ENCODE measurements around the gene DEFB110.

DEFB110 gene

DNA sequence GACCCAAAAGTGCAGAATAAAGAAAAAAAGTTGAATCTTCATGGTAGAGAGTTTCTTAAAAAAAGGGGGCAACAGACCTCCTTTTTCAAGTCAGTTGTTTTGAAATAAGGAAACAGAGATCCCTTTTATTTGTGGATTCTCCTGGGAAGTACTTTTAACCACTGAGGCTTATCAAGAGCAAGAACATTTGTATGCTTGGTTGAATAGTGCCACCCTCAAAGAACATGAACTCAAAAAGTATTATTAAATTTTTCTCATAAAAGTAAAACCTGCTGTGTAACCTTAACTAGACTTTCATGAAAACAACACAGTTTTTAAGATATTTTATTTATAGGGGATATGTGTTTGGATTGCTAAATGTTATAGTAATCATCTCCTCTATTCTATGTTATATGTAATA lies at the start of gene DEFB110:
DEFB110 (minus strand) TSS at position 101 of the 400 bp plus-strand sequence; CDS start at position 42, 59 bp downstream.
- DNase-seq = no peak

DNA sequence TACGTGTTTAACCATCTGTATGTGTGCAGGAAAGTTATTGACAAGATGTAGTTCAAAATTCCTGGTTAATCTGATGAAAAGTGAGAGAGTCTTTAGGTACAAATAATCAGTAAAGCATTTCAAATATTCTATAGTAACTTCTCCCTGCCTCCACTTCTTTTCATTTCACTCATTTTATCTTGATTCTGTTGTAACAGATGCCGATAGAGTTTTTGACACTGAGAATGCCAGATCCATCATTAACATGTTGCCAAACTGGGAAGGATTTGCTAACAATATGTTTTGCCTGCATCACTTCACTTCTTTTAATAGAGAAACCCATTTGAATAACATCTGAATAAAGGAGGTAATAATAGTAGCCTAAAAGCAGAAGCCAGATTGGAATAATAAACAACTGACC lies 48.3 kb upstream of the DEFB110 start:
- DNase-seq = no peak

DNA sequence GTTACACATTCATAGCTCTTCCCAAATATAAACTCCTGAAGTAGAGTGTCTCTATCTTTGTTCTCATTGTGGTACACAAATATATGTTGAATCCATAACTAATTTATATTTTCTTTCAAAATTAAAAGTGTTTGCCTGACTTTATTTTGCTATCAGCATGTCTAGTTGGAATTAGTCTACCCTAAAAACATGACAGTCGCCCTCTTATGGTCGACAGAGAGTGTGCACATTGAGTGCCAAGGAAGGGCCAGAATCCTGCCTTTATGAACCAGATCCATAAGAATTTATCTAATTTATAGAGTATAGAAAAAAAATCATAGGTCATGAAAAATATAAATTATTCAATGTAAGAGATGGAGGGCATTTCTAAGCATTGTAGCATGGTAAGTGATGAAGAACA lies 40.3 kb upstream of the DEFB110 start:
- no peak for DNase-seq

DNA sequence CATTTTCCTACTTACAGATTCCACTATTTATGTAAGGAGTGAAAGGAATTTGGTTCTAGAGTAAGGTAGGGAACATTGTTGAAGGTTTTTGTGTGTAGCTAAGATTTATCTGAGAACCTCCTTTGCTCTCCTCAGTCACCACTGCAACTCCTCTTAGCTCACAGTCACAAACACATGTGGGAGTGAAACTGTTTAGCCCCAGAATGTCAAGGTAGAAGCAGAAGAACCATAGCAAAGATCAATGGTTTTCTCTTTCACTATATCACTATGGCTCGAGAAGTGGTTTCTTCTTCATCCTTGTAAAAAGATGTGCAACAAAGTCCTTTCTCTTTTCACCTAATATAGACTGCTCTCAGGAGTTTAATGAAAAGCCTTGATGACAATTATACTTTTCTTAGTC lies 34.4 kb upstream of the DEFB110 start:
- DNase-seq = no peak

DNA sequence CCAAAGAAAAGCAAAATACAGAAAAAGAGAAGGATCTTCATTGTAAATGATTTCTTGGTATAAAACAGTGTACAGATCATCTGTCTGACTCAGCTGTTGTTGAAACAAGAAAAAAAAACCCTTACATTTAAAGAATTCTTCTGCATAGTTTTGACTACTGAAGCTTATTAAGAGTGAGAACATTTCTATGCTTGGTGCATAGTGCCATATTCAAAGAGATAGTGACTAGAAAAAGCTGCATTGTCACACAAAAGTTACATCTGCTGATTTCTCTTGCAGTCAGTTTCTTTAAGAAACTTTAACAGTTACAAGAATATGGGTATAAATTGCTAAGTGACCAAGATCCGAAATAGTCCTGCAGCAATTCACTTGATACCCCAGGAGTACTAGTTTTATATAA lies 28.0 kb upstream of the DEFB110 start, which contains the start of gene DEFB112:
DEFB112 (minus strand) TSS at position 101 of the 400 bp plus-strand sequence; CDS start at position 41, 60 bp downstream.
- DNase-seq = no peak

DNA sequence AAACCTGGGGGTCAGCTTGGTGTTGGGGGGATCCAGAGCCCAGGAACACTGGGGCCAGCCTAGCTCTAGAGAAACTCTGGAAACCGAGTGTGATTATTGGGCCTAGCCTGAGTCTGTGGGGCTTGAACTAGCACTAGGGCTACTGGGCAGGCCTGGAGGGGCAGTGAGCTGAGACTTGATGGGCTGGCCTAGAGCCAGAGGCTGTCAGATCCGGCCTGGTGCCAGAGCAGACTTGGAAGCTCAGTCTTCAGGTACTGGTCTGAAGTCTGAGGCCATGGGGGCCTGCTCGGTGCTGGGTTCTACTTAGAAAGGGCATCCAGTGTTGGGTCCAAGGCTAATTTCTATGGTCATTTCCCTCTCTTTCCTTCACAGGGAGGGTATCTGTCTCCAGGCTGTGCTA lies 25.2 kb upstream of the DEFB110 start:
- DNase-seq = no peak

DNA sequence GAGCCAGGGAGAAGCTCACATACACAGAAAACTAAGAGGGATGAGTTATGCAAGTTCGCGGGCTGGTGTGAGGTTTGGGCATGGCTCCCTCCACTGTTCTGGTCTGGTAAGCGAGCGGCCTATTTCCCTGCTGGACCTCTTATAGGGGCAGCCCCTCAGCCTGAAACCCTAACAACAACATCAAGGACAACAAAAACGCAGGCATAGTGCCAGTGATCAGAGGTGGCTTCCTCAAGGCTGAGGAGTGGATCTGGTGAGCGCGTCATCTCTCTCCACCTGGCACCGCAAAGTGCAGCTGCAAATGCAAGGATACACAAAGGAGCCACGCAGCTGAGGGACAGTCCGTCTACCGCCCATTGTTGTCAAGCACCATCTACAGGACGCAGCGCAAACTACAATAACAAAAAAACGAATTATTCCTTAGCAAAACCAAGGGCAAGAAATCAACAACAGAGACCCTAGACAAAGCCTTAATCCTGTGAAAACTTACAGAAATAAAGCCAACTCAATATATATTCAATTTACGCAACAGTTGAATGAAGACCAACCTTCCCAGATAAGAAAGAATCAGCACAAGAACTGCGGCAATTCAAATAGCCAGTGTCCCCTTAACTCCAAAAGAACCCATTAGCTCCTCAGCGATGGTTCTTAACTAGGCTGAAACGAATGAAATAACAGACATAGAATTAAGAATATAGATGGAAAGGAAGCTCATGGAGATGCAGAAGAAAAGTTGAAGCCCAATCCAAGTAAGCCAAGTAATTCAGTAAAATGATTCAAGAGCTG lies 9.2 kb upstream of the DEFB110 start:
- no peak for DNase-seq

DNA sequence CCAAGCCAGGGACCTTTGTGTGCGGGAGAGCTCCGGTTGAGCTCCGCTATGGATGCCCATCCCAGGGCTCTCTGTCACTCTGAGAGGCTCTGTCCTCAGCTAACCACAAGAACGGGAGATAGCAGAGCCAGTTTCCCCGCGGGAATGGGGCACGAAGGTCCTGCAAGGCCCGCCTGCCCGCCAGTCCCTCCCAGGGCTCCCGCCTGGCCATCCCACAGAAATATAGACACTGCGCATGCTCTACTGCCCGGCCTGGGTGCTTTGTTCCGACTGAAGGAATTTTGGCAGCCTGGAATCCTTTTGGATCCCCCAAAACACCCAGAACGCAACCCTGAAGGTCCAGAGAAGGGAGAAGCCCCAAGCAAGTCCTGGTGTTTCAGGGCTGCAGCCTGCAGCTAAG lies 8.6 kb upstream of the DEFB110 start:
- no peak for DNase-seq

DNA sequence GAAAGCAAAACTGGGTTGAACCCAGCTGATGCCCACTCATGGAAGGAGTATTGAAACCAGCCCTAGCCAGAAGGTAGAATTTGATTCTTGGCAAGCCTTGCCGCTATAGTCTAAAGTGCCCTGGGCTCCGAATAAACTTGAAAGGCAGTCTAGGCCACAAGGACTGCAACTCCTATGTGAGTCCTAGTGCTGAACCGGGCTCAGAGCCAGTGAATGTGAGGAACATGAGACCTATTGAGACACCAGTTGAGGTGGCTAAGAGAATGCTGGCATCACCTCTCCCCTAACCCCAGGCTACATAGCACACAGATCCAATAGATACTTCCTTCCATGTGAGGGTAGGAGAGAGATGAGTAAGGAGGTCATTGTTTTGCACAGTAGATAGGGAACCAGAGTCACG lies 3.5 kb upstream of the DEFB110 start:
- DNase-seq = no peak

DNA sequence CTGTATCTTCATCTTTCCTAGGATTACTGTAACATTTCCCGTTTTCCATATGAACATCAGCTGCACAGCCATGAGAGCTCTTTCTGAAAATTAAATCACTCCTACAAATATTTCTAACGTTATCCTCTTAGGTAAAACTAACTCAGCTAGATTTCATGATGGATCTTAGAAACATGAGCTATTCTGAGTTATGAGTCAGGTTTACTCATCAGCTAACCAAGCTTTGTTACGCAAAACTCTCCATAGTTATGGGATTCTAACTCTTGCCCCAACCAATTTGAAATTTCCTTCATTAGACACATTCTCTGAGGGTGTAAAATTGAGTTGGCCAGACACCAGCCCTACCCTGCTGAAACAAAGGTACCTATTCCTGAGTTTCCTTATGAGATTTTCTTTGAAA lies 14.0 kb downstream of the DEFB110 start:
- no peak for DNase-seq

DNA sequence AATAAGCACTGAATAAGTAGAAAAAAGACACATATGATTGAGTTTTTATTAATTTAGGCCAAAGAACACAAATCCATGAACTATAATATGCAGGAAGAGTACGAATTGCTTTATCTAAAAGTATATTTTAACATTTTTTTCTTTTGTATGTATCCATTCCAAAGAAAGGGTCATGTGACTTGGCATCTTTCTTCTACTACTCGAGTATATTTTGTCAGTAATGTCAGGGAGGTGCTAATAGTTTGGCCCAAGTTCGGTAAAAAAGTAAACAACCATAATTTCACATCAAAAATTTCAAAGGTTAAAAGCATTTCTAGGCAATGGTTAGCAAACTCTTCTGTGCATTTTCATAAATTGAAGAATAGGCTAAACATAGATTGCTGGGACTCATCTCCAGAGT lies 18.7 kb downstream of the DEFB110 start:
- no peak for DNase-seq

DNA sequence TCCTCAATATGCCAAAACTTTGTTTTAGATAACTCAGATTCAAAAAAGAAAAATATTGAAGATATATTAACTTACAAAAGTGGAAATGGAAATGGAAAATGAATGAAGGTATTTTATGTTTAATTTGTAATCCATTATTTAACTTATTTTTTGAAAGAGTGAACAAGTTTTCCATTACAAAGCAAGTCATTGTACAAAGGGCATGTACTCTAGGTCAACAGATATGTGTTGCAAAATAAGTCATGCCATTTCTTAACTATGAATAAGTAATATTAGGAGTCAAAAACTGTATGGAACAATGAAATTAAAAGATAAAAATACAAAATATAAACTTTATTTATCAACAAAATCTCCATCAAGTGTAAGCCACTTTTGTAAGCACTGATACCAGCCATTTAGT lies 26.5 kb downstream of the DEFB110 start:
- DNase-seq = no peak

DNA sequence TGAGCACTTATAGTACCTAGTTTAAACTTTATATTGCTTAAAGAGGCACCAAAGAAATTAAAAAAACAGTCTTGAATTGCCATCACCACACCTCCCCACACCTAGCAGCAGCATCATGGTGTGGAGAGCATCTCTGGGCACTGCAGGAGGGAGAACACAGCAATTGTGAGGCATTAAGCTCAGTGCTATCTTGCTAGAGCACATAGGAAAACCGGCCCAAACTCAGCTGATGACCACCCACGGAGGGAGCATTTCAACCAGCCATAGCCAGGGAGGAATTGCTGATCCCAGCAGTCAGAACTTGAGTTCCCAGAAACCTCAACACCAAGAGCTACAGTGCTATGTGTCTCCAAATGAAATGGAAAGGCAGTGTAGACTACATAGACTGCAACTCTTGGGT lies 32.9 kb downstream of the DEFB110 start:
- no peak for DNase-seq

DNA sequence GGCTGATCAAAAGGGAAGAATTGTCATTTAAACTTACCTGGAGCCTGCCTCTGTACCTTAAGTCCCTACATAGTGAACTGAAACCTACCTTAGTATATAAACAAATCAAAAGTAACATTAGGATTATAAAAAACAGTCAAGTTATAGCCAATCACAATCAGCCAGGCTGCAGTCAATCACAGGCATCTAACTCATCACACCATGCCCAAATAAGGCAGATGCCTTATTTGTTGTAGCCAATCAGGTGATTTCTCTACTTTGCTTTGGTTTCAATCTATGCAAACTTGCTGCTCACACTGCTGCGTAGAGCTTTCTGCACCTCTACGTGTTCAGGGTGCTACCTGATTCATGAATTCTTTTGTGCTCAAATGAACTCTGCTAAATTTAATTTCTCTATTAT lies 34.0 kb downstream of the DEFB110 start:
- DNase-seq = no peak

DNA sequence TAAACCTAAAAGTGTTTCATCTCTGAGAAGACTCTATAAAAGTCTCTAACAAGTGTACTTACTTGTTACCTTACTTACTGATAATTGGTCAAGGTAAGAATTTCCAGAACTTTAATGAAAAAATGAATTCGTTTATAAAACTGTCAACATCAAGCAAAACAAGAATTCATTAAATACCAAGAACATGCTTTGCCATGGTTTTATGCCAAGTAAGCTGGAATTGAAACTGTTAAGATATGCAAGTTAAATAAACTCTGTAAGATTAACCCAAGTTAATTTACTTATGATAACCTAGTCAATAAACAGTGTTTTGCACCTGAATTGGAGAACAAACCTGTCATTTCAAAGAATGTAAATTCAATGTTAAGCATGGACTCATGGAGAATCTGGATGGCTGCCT lies 35.2 kb downstream of the DEFB110 start:
- no peak for DNase-seq

DNA sequence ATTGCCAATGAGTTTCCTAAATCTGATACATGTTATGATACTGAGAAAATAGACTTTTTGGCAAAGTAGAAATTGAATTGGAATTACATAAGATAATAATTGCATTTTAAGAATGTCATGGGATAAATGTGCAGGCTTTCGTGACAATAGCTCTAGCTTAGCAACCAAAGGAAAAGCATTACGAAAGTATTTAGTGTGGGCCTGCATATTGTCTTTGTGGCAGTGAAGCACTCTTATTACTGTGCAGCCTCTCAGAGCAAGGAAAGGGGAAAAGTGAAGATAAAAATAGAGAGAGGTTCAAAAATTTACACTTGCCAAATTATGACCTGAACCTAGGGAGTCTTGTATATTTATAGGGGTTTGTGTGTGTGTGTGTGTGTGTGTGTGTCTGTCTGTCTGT lies 39.7 kb downstream of the DEFB110 start:
- no peak for DNase-seq

DNA sequence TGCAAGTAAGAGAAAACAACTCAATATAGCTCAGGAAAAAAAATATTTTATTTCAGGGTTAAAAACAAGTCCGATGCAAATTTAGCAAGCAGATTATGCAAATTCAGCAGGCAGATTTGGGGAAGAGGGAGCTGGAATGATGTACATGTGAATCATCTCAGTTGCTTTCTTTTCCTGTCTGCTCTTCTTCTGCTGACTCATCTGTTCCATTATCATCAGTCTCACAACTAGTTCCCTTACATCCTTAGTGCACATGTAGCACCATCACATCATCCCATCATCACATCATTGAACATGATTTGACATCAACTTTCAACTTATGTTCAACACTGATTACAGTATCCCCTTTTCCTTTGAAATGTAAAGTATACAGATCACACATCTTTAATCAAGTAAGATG lies 40.9 kb downstream of the DEFB110 start:
- DNase-seq = no peak

DNA sequence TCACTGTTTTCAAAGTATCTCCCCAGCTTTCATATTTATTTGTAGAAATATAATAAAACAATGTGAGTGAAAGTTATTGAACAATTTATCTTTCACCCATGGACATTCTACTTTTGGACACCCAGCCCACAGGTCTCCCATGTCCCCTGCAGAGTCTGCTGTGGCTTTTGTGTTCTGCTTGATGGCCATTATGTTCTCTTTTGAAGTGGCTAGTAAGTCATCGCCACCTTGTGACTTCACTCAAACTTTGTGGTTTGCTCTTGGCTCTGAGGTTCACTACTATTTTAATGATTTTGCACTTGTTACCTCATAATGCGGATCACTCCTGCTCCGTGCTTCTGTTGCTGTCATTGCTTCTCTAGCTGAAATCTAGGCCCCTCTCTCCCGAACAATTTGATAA lies 42.2 kb downstream of the DEFB110 start:
- no peak for DNase-seq

DNA sequence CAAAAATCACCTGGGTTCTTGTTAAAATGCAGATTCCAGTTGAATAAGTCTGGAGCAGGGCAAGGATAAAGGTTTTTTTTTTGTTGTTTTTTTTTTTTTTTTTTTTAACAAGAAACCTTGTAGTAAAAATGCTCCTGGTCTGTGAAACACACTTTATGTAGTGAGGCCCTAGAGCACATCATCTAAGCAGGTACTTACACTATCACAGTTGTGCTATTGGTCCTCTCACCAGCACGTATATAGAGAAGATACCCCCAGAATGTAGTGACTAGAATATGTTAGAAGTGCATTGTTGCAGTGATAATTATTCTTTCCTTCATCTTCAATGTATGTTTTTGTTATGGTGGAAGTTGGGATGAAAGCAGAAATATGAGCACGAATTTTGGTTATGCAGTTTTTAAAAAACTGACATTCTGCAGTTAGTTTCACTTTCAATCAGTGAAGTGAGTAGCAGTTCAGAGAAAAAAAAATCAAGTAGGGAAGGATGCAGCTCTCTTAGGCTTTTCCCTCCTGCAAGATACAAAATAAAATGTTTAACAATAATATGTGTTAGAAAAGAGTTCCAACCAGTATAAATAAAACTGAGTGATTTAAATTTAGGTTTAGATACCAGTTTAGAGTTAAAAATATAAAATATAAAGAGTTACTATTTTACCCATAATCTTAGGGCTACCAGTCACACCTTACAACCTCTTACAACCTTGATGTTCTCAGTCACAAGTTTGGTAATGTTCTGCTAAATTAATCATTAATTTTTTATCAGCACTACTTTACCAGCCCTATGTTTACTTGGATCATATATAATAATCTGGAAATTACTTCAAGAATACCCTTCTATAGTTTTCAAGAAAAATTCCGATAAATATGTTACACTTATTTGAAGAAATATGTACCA lies 43.2 kb downstream of the DEFB110 start:
- no peak for DNase-seq

DNA sequence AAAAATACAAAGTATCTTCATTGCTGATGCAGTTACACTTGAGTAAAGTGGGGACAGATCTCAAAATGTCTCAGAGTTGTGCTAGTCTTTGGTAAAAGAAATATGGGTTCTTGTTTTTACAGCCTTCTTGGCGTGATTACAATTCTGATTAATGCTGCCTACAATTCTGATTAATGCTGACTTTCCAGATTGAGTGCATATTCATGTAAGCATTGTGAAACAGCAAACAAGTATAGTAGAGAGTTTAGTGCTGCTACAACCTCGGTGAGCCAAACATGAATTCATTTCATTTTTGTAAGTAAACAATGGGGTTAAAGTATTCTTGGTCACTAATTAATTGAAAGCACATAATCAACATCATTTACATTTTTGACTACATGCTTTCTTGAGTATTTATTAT lies 52.2 kb downstream of the DEFB110 start, which contains the start of gene DEFB113:
DEFB113 (minus strand) TSS at position 21 of the 400 bp plus-strand sequence; CDS start at position 21, 0 bp downstream.
- no peak for DNase-seq

All from CD4-positive, alpha-beta T cell treated with Interferon gamma for 1 hour (primary cell).